PFSK-1 (cell line): ENCODE results near the gene TMEM168.

ENCODE experiments used
- FOXP2 ChIP-seq: optimal IDR thresholded peaks from 2 replicates; pipeline ENCODE3; 2011; ENCODE audit warnings: borderline replicate concordance, control low read depth, inconsistent platforms; ENCODE audit not compliant: insufficient read depth; ENCODE audit errors: extremely low read length, extremely low read depth
- POLR2AphosphoS5 ChIP-seq: IDR thresholded peaks from 2 replicates; pipeline ENCODE4 v1.6.1; 2012; ENCODE audit warnings: low read depth, mild to moderate bottlenecking, control low read depth, low read length, moderate library complexity
- REST ChIP-seq, 2 experiments: IDR thresholded peaks; 2 replicates each; pipeline versions ENCODE4 v1.6.1 to v1.8.0; 2011 to 2012; ENCODE audit warnings: low read depth in 2 of 2, low read length in 2 of 2, control low read depth in 1 of 2, inconsistent platforms in 1 of 2, mild to moderate bottlenecking in 1 of 2, moderate library complexity in 1 of 2; ENCODE audit not compliant: insufficient read depth in 1 of 2
- SIN3A ChIP-seq: IDR thresholded peaks from 2 replicates; pipeline ENCODE4 v1.6.1; 2012; ENCODE audit warnings: mild to moderate bottlenecking, low read length, moderate library complexity, borderline replicate concordance; ENCODE audit not compliant: insufficient read depth
- TAF1 ChIP-seq: IDR thresholded peaks from 2 replicates; pipeline ENCODE4 v1.6.1; 2012; ENCODE audit warnings: low read length, control low read depth, borderline replicate concordance; ENCODE audit not compliant: insufficient read depth

Gene TMEM168

GRCh38 chr7:112792441-112792840 is 2.2 kb upstream of the TMEM168 start:
- TF ChIP-seq REST (IDR thresholded peaks at IDR 0.05; ENCODE audit: insufficient read depth in 1 of 2, low read depth in 2 of 2, low read length in 2 of 2) (no peak), TAF1 (no peak), FOXP2 (no peak), POLR2AphosphoS5 (no peak), SIN3A (no peak)

GRCh38 chr7:112791465-112792168 is 1.4 kb upstream of the TMEM168 start:
- TF ChIP-seq TAF1 (no peak), SIN3A (no peak), REST (IDR thresholded peaks at IDR 0.05; ENCODE audit: insufficient read depth in 1 of 2, low read depth in 2 of 2, low read length in 2 of 2) (no peak), FOXP2 (no peak), POLR2AphosphoS5 (no peak)

GRCh38 chr7:112790586-112791003 is 402 bp upstream of the TMEM168 start:
- TF ChIP-seq POLR2AphosphoS5 (no peak), FOXP2 (no peak)

GRCh38 chr7:112789453-112789816 is 758 bp downstream of the TMEM168 start:
- no peak for TF ChIP-seq REST (IDR thresholded peaks at IDR 0.05; ENCODE audit: insufficient read depth in 1 of 2, low read depth in 2 of 2, low read length in 2 of 2)
- TF ChIP-seq FOXP2: no peak
- TF ChIP-seq POLR2AphosphoS5: no peak
- TF ChIP-seq TAF1: no peak
- no peak for TF ChIP-seq SIN3A

GRCh38 chr7:112788778-112789343 is 1.3 kb downstream of the TMEM168 start:
- TF ChIP-seq POLR2AphosphoS5: no peak
- no peak for TF ChIP-seq SIN3A
- no peak for TF ChIP-seq TAF1
- no peak for TF ChIP-seq REST (IDR thresholded peaks at IDR 0.05; ENCODE audit: insufficient read depth in 1 of 2, low read depth in 2 of 2, low read length in 2 of 2)
- TF ChIP-seq FOXP2: no peak
